SK-N-SH (cell line): ENCODE results near the gene PPA1. TPM values are rescaled to one million over a fixed set of nuclear protein-coding genes. Genes with fewer than 3 reads are reported as not detected.

Source experiments
- CTCF ChIA-PET: fragments of 300-600, 350-600 bp; formaldehyde crosslinking; extraction: SDS; loops from one replicate; lab custom pipeline; 2021; lab: Yijun Ruan, JAX
- POLR2A ChIA-PET: fragments of 350-600 bp; sonication (Branson Sonifier 250); formaldehyde crosslinking; extraction: SDS; loops from one replicate; lab custom pipeline; 2020; ENCODE audit warnings: antibody characterized with exemption, inconsistent platforms; lab: Yijun Ruan, JAX
- DNase-seq: peaks from one replicate; pipeline ENCODE4 v3.0.0; 2012
- H2AFZ ChIP-seq: fragments of 200-600 bp; sonication (generic); 2 replicates; pipeline ENCODE4 v1.8.1; 2016; ENCODE audit warnings: antibody characterized with exemption, mild to moderate bottlenecking, low read depth
- H3F3A ChIP-seq: fragments of 200-600 bp; sonication (generic); replicated peaks from 2 replicates; pipeline ENCODE3; 2016; ENCODE audit warnings: antibody characterized with exemption, mild to moderate bottlenecking; ENCODE audit not compliant: insufficient read depth
- H3K27ac ChIP-seq, 2 experiments: fragments of 200-500 bp in 1 of 2; fragments of 200-600 bp in 1 of 2; sonication (Bioruptor generic) in 1 of 2; sonication (generic), shearing (Covaris generic) in 1 of 2; 2 replicates each; pipeline versions ENCODE4 v1.5.1 to v1.6.1; 2014 to 2016; ENCODE audit warnings: low read depth in 2 of 2, inconsistent platforms in 1 of 2, low read length in 1 of 2, mild to moderate bottlenecking in 1 of 2, mixed read lengths in 1 of 2
- H3K27me3 ChIP-seq: fragments of 200-600 bp; sonication (generic), shearing (Covaris generic); 2 replicates; pipeline ENCODE4 v1.6.1; 2016; ENCODE audit warnings: mixed run types; ENCODE audit not compliant: insufficient read depth
- H3K36me3 ChIP-seq, 2 experiments: fragments of 200-500 bp in 1 of 2; fragments of 200-600 bp in 1 of 2; sonication (Bioruptor generic) in 1 of 2; sonication (generic) in 1 of 2; replicated peaks in 1 of 2; 2 replicates each; pipeline versions ENCODE3 to v1.5.1; 2014 to 2016; ENCODE audit warnings: low read length in 1 of 2, mild to moderate bottlenecking in 1 of 2; ENCODE audit not compliant: insufficient read depth in 2 of 2, control insufficient read depth in 1 of 2
- H3K4me1 ChIP-seq, 2 experiments: fragments of 200-500 bp in 1 of 2; fragments of 200-600 bp in 1 of 2; sonication (Bioruptor generic) in 1 of 2; sonication (generic), shearing (Covaris generic) in 1 of 2; 2 replicates each; pipeline versions ENCODE4 v1.5.1 to v1.6.1; 2014 to 2016; ENCODE audit warnings: low read depth in 1 of 2, low read length in 1 of 2, mixed run types in 1 of 2; ENCODE audit not compliant: insufficient read depth in 2 of 2, control insufficient read depth in 1 of 2
- H3K4me2 ChIP-seq: fragments of 200-600 bp; sonication (generic), shearing (Covaris generic); 2 replicates; pipeline ENCODE4 v1.6.1; 2017; ENCODE audit warnings: mixed run types
- H3K4me3 ChIP-seq, 2 experiments: fragments of 200-500 bp in 1 of 2; fragments of 200-600 bp in 1 of 2; sonication (Bioruptor generic) in 1 of 2; sonication (generic), shearing (Covaris generic) in 1 of 2; 2 replicates each; pipeline versions ENCODE4 v1.5.1 to v1.8.1; 2014 to 2016; ENCODE audit warnings: low read depth in 2 of 2, inconsistent platforms in 1 of 2, low read length in 1 of 2, mild to moderate bottlenecking in 1 of 2, mixed read lengths in 1 of 2, moderate library complexity in 1 of 2
- H3K79me2 ChIP-seq: fragments of 200-600 bp; sonication (generic); 2 replicates; pipeline ENCODE4 v1.8.1; 2017; ENCODE audit warnings: mild to moderate bottlenecking; ENCODE audit not compliant: insufficient read depth
- H3K9ac ChIP-seq: fragments of 200-600 bp; sonication (generic); 2 replicates; pipeline ENCODE4 v1.6.1; 2017; ENCODE audit warnings: mixed run types
- H3K9me2 ChIP-seq: fragments of 200-600 bp; sonication (generic); 2 replicates; pipeline ENCODE4 v1.6.1; 2017; ENCODE audit warnings: mixed run types
- H3K9me3 ChIP-seq: fragments of 200-600 bp; sonication (generic); 2 replicates; pipeline ENCODE4 v1.6.1; 2017; ENCODE audit warnings: mixed run types, mild to moderate bottlenecking, moderate library complexity
- H4K20me1 ChIP-seq: fragments of 200-600 bp; sonication (generic); 2 replicates; pipeline ENCODE4 v1.6.1; 2017; ENCODE audit warnings: mild to moderate bottlenecking, mixed run types; ENCODE audit not compliant: insufficient read depth
- CHD2 ChIP-seq: fragments of 150-350 bp; IDR thresholded peaks from 2 replicates; pipeline ENCODE4 v1.6.1; 2018; ENCODE audit warnings: low read length; ENCODE audit not compliant: partially characterized antibody
- ELF1 ChIP-seq: IDR thresholded peaks from 2 replicates; pipeline ENCODE4 v1.4.0; 2012
- EZH2phosphoT487 ChIP-seq: fragments of 200-600 bp; sonication (generic); IDR thresholded peaks from 2 replicates; pipeline ENCODE4 v1.6.1; 2017; ENCODE audit warnings: low read depth, mixed run types, mild to moderate bottlenecking, antibody characterized with exemption, moderate library complexity, borderline replicate concordance
- FOSL2 ChIP-seq: IDR thresholded peaks from 2 replicates; pipeline ENCODE4 v1.4.0; 2012; ENCODE audit warnings: low read depth, mild to moderate bottlenecking, moderate library complexity, borderline replicate concordance
- FOXJ3 ChIP-seq: sonication (generic); formaldehyde crosslinking; IDR thresholded peaks from 2 replicates; pipeline ENCODE4 v1.5.1; 2020; ENCODE audit warnings: mild to moderate bottlenecking, missing genetic modification reagents
- FOXM1 ChIP-seq: IDR thresholded peaks from 2 replicates; pipeline ENCODE4 v1.4.0; 2012; ENCODE audit warnings: low read depth, mild to moderate bottlenecking
- JUND ChIP-seq: IDR thresholded peaks from 2 replicates; pipeline ENCODE4 v1.4.0; 2012
- MEF2A ChIP-seq: IDR thresholded peaks from 2 replicates; pipeline ENCODE4 v1.4.0; 2012; ENCODE audit warnings: low read depth, borderline replicate concordance
- MXI1 ChIP-seq: IDR thresholded peaks from 2 replicates; pipeline ENCODE4 v1.6.1; 2012; ENCODE audit warnings: mild to moderate bottlenecking, low read depth, low read length, improper control_type of control experiment
- NFIC ChIP-seq: IDR thresholded peaks from 2 replicates; pipeline ENCODE4 v1.4.0; 2012; ENCODE audit warnings: borderline replicate concordance
- NRF1 ChIP-seq: IDR thresholded peaks from 2 replicates; pipeline ENCODE4 v1.6.1; 2012; ENCODE audit warnings: low read depth, mild to moderate bottlenecking, low read length
- RCOR1 ChIP-seq: fragments of 150-350 bp; IDR thresholded peaks from 2 replicates; pipeline ENCODE4 v1.6.1; 2017; ENCODE audit warnings: antibody characterized with exemption, low read length
- RFX5 ChIP-seq: IDR thresholded peaks from 2 replicates; pipeline ENCODE4 v1.6.1; 2012; ENCODE audit warnings: mild to moderate bottlenecking, improper control_type of control experiment, low read length
- RXRA ChIP-seq: IDR thresholded peaks from 2 replicates; pipeline ENCODE4 v1.4.0; 2012; ENCODE audit warnings: low read depth, mild to moderate bottlenecking, borderline replicate concordance
- SIN3A ChIP-seq: IDR thresholded peaks from 2 replicates; pipeline ENCODE4 v1.6.1; 2012; ENCODE audit warnings: low read depth, mild to moderate bottlenecking, low read length, moderate library complexity, borderline replicate concordance
- TAF1 ChIP-seq: IDR thresholded peaks from 2 replicates; pipeline ENCODE4 v1.6.1; 2012; ENCODE audit warnings: low read depth, mild to moderate bottlenecking, low read length, moderate library complexity, borderline replicate concordance
- TEAD4 ChIP-seq: IDR thresholded peaks from 2 replicates; pipeline ENCODE4 v1.4.0; 2012; ENCODE audit warnings: mild to moderate bottlenecking, borderline replicate concordance; ENCODE audit not compliant: insufficient read depth
- YY1 ChIP-seq: IDR thresholded peaks from 2 replicates; pipeline ENCODE4 v1.4.0; 2012; ENCODE audit warnings: low read depth, mild to moderate bottlenecking
- WGBS: methylation state at CpG from one replicate; pipeline ENCODE4 v1.1.6; 2017; ENCODE audit warnings: low lambda C conversion rate; 5-methylcytosine and 5-hydroxymethylcytosine counted together
- polyA plus RNA-seq, 3 experiments: library from polyadenylated mRNA; depleted of rRNA; stranded (reverse); fragments of >200 nt; gene quantifications; 2 replicates each; pipeline ENCODE4 v1.2.3, GENCODE V29; 2012
- TF ChIP-seq, protein P1 (sequence below): IDR thresholded peaks from 2 replicates; pipeline ENCODE4 v1.4.0; 2012; ENCODE audit warnings: low read depth
- TF ChIP-seq, protein P2 (sequence below): IDR thresholded peaks from 2 replicates; pipeline ENCODE4 v1.4.0; 2012; ENCODE audit warnings: low read depth, borderline replicate concordance

Gene PPA1
- polyA plus RNA-seq, 1 of the 3 experiments (the other 2 are of a cell fraction): 125 TPM

DNA sequence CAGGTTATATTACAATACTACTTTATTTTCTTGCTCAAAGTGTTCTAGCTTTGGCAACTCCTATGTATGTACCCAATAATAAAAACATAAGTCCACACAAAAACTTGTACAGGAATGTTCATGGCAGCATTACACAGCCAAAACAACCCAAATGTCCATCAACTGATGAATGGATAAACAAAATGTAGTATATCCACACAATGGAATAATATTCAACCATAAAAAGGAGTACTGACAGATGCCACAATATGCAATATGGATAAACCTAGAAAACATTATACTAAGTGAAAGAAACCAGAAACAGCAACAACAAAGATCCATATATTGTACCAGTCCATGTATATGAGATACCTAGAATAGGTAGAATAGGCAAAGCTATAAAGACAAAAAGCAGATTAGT, 21.0 kb downstream of the PPA1 start:
- Histone ChIP-seq H3F3A (peaks cover 9% of the 10 kb centered on the region), H3K4me2 (no peak overlapping the region), H3K36me3 (peaks cover 48 to 77% of the 10 kb centered on the region in 2 experiments), H3K27me3 (no peaks in the 10 kb centered on the region), H3K4me3 (no peak overlapping the region), H3K9me2 (no peaks in the 10 kb centered on the region), H2AFZ (no peak overlapping the region), H4K20me1 (no peaks in the 10 kb centered on the region), H3K9ac (no peak overlapping the region), H3K4me1 (no peaks in the 10 kb centered on the region), H3K79me2 (no peaks in the 10 kb centered on the region), H3K27ac (no peak overlapping the region), H3K9me3 (no peaks in the 10 kb centered on the region)
- no peak for TF ChIP-seq ELF1
- TF ChIP-seq, protein P1, sequence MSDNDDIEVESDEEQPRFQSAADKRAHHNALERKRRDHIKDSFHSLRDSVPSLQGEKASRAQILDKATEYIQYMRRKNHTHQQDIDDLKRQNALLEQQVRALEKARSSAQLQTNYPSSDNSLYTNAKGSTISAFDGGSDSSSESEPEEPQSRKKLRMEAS: no peak
- DNase-seq: no peak
- POLR2A ChIA-PET: no interaction called here
- CTCF ChIA-PET: interaction anchor here (1.0 to 5.3 kb wide), 2 partner anchors 9 to 152 kb away, joined by 5 to 20 read pairs; no protein-coding TSS in a partner anchor

DNA sequence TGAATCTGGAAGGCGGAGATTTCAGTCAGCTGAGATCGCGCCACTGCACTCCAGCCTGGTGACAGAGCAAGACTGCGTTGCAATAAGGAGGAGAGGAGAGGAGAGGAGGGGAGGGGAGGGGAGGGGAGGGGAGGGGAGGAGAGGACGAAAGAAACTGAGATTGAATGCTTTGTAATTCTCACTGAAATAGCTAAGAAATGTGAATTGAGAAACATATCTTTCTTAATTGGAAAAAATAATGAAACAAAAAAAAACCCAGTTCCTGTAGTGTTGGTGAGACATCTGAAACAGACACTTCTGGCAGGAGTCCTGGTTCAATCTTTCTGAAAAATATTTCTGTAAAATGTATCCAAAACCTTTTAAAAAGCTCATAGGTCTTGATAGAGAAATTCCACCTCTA, 26.5 kb downstream of the PPA1 start:
- Histone ChIP-seq H3K27me3 (no peaks in the 10 kb centered on the region), H3K4me1 (no peaks in the 10 kb centered on the region), H3K9me2 (no peaks in the 10 kb centered on the region), H2AFZ (no peak overlapping the region), H3K27ac (no peak overlapping the region), H3K79me2 (no peaks in the 10 kb centered on the region), H4K20me1 (no peaks in the 10 kb centered on the region), H3K9me3 (no peaks in the 10 kb centered on the region), H3F3A (peaks cover 10% of the 10 kb centered on the region), H3K4me3 (no peak overlapping the region), H3K9ac (no peak overlapping the region), H3K4me2 (no peak overlapping the region), H3K36me3 (peaks cover 56 to 66% of the 10 kb centered on the region in 2 experiments)
- POLR2A ChIA-PET: no interaction called here
- DNase-seq: no peak
- CTCF ChIA-PET: interaction anchor here (0.7 to 1.1 kb wide), 2 partner anchors 157 to 252 kb away, joined by 3 read pairs; no protein-coding TSS in a partner anchor
- no peak for TF ChIP-seq NRF1
- TF ChIP-seq YY1: no peak
- TF ChIP-seq RXRA: no peak
- TF ChIP-seq RFX5: no peak
- no peak for TF ChIP-seq FOXM1
- no peak for TF ChIP-seq MXI1
- no peak for TF ChIP-seq RCOR1
- no peak for TF ChIP-seq FOSL2
- no peak for TF ChIP-seq MEF2A
- no peak for TF ChIP-seq CHD2
- no peak for TF ChIP-seq NFIC
- TF ChIP-seq, all 33 proteins: peak for 0
- 96% methylated on average over 5 of the region's 5 CpGs for WGBS

DNA sequence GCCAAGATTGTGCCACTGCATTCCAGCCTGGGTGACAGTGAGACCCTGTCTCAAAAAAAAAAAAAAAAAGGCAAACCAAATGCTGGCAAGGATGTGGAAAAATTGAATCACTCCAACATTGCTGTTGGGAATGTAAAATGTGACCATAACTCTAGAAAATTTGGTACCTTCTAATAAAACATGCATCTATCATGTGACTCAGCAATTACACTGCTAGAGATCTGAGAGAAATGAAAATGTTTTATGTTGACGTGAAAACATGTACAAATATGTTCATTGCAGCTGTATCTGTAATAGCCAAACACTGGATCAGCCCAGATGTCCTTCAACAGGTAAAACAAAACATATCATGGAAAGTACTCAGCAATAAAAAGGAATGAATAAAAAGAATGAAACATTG, 32.1 kb downstream of the PPA1 start:
- H3K9me3 ChIP-seq: 0 out of 2 replicates have a peak, but pooled peaks cover 5% of the 10 kb centered on the region
- WGBS: 97% methylated on average over 1 of the region's 1 CpG
- H3K4me2 ChIP-seq: no peak overlapping the region
- H3F3A ChIP-seq: peaks cover 10% of the 10 kb centered on the region
- no peak overlapping the region for H2AFZ ChIP-seq
- H3K9ac ChIP-seq: no peak overlapping the region
- H3K36me3 ChIP-seq: peaks cover 52 to 65% of the 10 kb centered on the region in 2 experiments
- H3K4me1 ChIP-seq: no peaks in the 10 kb centered on the region
- H3K79me2 ChIP-seq: no peaks in the 10 kb centered on the region
- H3K9me2 ChIP-seq: no peaks in the 10 kb centered on the region
- no peak overlapping the region for H3K27ac ChIP-seq
- no peak for DNase-seq
- no peaks in the 10 kb centered on the region for H3K27me3 ChIP-seq
- H4K20me1 ChIP-seq: no peaks in the 10 kb centered on the region
- no peak overlapping the region for H3K4me3 ChIP-seq
- CTCF ChIA-PET: interaction anchor here (1.2 kb wide), 1 partner anchor 21 kb away, joined by 3 read pairs; no protein-coding TSS in a partner anchor
- POLR2A ChIA-PET: no interaction called here
- no peak for TF ChIP-seq FOXJ3 (CRISPR knock-in tag)
- TF ChIP-seq FOXM1: no peak
- TF ChIP-seq MEF2A: no peak
- no peak for TF ChIP-seq JUND
- no peak for TF ChIP-seq FOSL2
- no peak for TF ChIP-seq TAF1
- TF ChIP-seq, protein P2, sequence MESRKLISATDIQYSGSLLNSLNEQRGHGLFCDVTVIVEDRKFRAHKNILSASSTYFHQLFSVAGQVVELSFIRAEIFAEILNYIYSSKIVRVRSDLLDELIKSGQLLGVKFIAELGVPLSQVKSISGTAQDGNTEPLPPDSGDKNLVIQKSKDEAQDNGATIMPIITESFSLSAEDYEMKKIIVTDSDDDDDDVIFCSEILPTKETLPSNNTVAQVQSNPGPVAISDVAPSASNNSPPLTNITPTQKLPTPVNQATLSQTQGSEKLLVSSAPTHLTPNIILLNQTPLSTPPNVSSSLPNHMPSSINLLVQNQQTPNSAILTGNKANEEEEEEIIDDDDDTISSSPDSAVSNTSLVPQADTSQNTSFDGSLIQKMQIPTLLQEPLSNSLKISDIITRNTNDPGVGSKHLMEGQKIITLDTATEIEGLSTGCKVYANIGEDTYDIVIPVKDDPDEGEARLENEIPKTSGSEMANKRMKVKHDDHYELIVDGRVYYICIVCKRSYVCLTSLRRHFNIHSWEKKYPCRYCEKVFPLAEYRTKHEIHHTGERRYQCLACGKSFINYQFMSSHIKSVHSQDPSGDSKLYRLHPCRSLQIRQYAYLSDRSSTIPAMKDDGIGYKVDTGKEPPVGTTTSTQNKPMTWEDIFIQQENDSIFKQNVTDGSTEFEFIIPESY: no peak
- TF ChIP-seq, protein P1: no peak
- TF ChIP-seq RCOR1: no peak
- TF ChIP-seq EZH2phosphoT487: no peak
- TF ChIP-seq MXI1: no peak
- TF ChIP-seq SIN3A: no peak
- no peak for TF ChIP-seq TEAD4
